Measurements from ENCODE around the gene CLEC20A. TPM values are rescaled to one million over a fixed set of nuclear protein-coding genes. Genes with fewer than 3 reads are reported as not detected.
A peak's percentile ranks its signal among the peaks of the same experiment; 100 is the strongest.

The CLEC20A gene
- total and polyA plus RNA-seq, 2 experiments from 2014 or later: not detected

GRCh38 chr1:178438432-178438831 lies 58.3 kb downstream of the CLEC20A start (continued):
- TF ChIP-seq CTCF (conservative IDR thresholded peaks at IDR 0.05; ENCODE audit: low read depth in 2 of 2) (no peak), NANOG (IDR thresholded peaks at IDR 0.05; ENCODE audit: borderline replicate concordance) (no peak), ZNF331 (CRISPR knock-in tag; IDR thresholded peaks at IDR 0.05; ENCODE audit: low read depth) (no peak), EZH2 (IDR thresholded peaks at IDR 0.05; ENCODE audit: low read depth, unreplicated experiment) (no peak), CREB1 (CRISPR knock-in tag; IDR thresholded peaks at IDR 0.05; ENCODE audit: low read depth) (no peak), JUNB (IDR thresholded peaks at IDR 0.05; ENCODE audit: unreplicated experiment) (no peak)
- TF ChIP-seq, protein P1, sequence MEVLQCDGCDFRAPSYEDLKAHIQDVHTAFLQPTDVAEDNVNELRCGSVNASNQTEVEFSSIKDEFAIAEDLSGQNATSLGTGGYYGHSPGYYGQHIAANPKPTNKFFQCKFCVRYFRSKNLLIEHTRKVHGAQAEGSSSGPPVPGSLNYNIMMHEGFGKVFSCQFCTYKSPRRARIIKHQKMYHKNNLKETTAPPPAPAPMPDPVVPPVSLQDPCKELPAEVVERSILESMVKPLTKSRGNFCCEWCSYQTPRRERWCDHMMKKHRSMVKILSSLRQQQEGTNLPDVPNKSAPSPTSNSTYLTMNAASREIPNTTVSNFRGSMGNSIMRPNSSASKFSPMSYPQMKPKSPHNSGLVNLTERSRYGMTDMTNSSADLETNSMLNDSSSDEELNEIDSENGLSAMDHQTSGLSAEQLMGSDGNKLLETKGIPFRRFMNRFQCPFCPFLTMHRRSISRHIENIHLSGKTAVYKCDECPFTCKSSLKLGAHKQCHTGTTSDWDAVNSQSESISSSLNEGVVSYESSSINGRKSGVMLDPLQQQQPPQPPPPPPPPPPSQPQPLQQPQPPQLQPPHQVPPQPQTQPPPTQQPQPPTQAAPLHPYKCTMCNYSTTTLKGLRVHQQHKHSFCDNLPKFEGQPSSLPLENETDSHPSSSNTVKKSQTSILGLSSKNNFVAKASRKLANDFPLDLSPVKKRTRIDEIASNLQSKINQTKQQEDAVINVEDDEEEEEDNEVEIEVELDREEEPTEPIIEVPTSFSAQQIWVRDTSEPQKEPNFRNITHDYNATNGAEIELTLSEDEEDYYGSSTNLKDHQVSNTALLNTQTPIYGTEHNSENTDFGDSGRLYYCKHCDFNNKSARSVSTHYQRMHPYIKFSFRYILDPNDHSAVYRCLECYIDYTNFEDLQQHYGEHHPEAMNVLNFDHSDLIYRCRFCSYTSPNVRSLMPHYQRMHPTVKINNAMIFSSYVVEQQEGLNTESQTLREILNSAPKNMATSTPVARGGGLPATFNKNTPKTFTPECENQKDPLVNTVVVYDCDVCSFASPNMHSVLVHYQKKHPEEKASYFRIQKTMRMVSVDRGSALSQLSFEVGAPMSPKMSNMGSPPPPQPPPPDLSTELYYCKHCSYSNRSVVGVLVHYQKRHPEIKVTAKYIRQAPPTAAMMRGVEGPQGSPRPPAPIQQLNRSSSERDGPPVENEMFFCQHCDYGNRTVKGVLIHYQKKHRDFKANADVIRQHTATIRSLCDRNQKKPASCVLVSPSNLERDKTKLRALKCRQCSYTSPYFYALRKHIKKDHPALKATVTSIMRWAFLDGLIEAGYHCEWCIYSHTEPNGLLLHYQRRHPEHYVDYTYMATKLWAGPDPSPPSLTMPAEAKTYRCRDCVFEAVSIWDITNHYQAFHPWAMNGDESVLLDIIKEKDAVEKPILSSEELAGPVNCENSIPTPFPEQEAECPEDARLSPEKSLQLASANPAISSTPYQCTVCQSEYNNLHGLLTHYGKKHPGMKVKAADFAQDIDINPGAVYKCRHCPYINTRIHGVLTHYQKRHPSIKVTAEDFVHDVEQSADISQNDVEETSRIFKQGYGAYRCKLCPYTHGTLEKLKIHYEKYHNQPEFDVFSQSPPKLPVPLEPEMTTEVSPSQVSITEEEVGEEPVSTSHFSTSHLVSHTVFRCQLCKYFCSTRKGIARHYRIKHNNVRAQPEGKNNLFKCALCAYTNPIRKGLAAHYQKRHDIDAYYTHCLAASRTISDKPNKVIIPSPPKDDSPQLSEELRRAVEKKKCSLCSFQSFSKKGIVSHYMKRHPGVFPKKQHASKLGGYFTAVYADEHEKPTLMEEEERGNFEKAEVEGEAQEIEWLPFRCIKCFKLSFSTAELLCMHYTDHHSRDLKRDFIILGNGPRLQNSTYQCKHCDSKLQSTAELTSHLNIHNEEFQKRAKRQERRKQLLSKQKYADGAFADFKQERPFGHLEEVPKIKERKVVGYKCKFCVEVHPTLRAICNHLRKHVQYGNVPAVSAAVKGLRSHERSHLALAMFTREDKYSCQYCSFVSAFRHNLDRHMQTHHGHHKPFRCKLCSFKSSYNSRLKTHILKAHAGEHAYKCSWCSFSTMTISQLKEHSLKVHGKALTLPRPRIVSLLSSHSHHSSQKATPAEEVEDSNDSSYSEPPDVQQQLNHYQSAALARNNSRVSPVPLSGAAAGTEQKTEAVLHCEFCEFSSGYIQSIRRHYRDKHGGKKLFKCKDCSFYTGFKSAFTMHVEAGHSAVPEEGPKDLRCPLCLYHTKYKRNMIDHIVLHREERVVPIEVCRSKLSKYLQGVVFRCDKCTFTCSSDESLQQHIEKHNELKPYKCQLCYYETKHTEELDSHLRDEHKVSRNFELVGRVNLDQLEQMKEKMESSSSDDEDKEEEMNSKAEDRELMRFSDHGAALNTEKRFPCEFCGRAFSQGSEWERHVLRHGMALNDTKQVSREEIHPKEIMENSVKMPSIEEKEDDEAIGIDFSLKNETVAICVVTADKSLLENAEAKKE (CRISPR knock-in tag; IDR thresholded peaks at IDR 0.05): no peak

DNA sequence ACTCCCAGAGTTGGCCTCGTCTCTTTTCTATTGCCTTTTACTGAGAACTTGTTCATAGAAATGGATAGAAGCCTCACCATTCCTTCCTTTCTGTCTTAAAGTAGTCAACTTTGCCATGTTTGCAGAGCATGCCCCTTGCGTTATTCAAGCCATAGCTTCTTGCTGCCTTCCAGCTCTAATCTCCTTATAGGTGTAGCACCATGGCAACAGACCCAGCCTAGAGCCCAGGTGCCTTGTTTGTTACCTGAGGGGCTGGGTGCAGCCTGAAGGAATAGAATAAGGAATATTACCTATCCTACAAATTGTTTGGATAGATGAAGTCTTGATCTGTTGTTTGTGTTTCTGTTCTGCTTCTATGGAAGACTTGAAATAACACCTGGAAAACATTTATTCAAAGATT lies 59.9 kb downstream of the CLEC20A start:
- peaks cover 20% of the 10 kb centered on the region for H3K4me1 Mint-ChIP-seq
- Histone ChIP-seq H3K4me1 (ENCODE audit: insufficient read depth) (peaks cover 17% of the 10 kb centered on the region; the same call in 1 of the 2 replicates), H3K36me3 (ENCODE audit: insufficient read depth) (peaks cover 9% of the 10 kb centered on the region; the same call in 1 of the 2 replicates), H3F3A (replicated peaks; ENCODE audit: low read depth) (no peaks in the 10 kb centered on the region), H3K27ac (ENCODE audit: low read depth) (no peak overlapping the region), H3K79me2 (replicated peaks; ENCODE audit: insufficient read depth) (no peaks in the 10 kb centered on the region), H3K4me3 (no peak overlapping the region), H2AFZ (no peak overlapping the region), H3K9me2 (ENCODE audit: insufficient read depth) (no peaks in the 10 kb centered on the region), H3K4me2 (no peak overlapping the region), H4K20me1 (replicated peaks; ENCODE audit: insufficient read depth) (no peaks in the 10 kb centered on the region), H3K27me3 (ENCODE audit: insufficient read depth) (no peaks in the 10 kb centered on the region)
- H3K27me3 Mint-ChIP-seq (ENCODE audit: insufficient read depth, low read depth, poor library complexity): no peaks in the 10 kb centered on the region
- no peak overlapping the region for H3K4me3 Mint-ChIP-seq
- H3K36me3 Mint-ChIP-seq (ENCODE audit: low read depth): peaks cover 7% of the 10 kb centered on the region
- no peaks in the 10 kb centered on the region; the same call in 2 of the 3 replicates for H3K9me3 Mint-ChIP-seq
- peak; percentile 42 for DNase-seq (ENCODE audit: low spot score)
- H3K27ac Mint-ChIP-seq: no peak overlapping the region
- peak; percentile 74 for ATAC-seq
- TF ChIP-seq ETS1 (IDR thresholded peaks at IDR 0.05) (no peak), NANOG (IDR thresholded peaks at IDR 0.05; ENCODE audit: borderline replicate concordance) (no peak), JUNB (IDR thresholded peaks at IDR 0.05; ENCODE audit: unreplicated experiment) (no peak), REST (IDR thresholded peaks at IDR 0.05; ENCODE audit: unreplicated experiment) (no peak), ZNF114 (CRISPR knock-in tag; IDR thresholded peaks at IDR 0.05) (no peak), CTCF (conservative IDR thresholded peaks at IDR 0.05; ENCODE audit: low read depth in 2 of 2) (no peak)

Measured in GM23338 (cell line).